LNCAP (cell line): ENCODE results near the gene ZNF8.

Experiments used
- TF ChIP-seq, protein P1 (sequence below): fragments of 450-650 bp; IDR thresholded peaks from 2 replicates; pipeline ENCODE4 v1.5.1; 2017; ENCODE audit warnings: mild to moderate bottlenecking

The ZNF8 gene

DNA sequence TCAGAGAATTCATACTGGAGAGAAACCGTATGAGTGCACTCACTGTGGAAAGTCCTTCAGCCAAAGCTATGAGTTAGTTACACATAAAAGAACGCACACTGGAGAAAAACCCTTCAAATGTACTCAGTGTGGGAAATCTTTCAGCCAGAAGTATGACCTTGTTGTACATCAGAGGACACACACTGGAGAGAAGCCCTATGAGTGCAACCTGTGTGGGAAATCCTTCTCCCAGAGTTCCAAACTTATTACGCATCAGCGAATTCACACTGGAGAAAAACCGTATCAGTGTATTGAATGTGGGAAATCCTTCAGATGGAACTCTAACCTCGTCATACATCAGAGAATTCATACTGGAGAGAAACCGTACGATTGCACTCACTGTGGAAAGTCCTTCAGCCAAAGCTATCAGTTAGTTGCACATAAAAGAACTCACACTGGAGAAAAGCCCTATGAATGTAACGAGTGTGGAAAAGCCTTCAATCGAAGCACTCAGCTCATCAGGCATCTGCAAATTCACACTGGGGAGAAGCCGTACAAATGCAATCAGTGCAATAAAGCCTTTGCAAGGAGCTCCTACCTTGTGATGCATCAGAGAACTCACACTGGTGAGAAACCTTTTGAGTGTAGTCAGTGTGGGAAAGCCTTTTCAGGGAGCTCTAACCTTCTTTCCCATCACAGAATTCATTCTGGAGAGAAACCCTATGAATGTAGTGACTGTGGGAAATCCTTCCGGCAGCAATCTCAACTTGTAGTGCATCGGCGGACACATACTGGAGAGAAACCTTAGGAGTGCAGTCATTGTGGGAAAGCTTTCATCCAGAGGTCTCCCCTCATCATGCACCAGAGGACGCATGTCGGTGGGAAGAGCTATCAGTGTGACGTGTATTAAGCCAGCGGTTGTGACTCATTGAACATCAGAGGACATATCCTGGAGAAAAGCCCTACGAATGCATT is 16.5 kb upstream of the ZNF8 start:
- TF ChIP-seq, protein P1, sequence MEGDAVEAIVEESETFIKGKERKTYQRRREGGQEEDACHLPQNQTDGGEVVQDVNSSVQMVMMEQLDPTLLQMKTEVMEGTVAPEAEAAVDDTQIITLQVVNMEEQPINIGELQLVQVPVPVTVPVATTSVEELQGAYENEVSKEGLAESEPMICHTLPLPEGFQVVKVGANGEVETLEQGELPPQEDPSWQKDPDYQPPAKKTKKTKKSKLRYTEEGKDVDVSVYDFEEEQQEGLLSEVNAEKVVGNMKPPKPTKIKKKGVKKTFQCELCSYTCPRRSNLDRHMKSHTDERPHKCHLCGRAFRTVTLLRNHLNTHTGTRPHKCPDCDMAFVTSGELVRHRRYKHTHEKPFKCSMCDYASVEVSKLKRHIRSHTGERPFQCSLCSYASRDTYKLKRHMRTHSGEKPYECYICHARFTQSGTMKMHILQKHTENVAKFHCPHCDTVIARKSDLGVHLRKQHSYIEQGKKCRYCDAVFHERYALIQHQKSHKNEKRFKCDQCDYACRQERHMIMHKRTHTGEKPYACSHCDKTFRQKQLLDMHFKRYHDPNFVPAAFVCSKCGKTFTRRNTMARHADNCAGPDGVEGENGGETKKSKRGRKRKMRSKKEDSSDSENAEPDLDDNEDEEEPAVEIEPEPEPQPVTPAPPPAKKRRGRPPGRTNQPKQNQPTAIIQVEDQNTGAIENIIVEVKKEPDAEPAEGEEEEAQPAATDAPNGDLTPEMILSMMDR, result no peak

- TF ChIP-seq, protein P1, result no peak
These were observed 15.8 kb upstream of the ZNF8 start for GRCh38 chr19:58262922-58263296.

GRCh38 chr19:58265100-58265499 is 13.7 kb upstream of the ZNF8 start:
- TF ChIP-seq, protein P1, result no peak

DNA sequence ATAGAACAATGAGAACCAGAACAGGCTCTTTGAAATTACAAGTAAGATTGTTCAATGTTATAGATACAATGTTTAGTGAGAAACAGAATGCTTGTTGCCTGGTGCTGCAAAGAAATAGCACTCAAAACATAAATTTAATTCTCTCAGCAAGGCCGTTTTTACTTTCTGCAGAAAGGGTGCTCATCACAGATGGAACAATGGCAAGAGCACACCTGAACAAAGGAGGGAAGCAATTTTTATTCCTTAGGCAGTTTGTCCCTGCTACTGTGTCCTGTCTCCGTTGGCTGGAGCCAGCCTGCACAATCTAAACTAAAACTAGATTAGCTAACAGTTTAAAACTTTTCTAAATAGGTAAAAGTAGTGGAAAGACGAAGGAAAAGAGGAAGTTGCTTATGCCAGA is 10.4 kb upstream of the ZNF8 start:
- TF ChIP-seq, protein P1, result no peak

GRCh38 chr19:58274771-58275201 is 4.0 kb upstream of the ZNF8 start:
- TF ChIP-seq, protein P1, result no peak

GRCh38 chr19:58275564-58275963 is 3.2 kb upstream of the ZNF8 start:
- TF ChIP-seq, protein P1, result no peak

DNA sequence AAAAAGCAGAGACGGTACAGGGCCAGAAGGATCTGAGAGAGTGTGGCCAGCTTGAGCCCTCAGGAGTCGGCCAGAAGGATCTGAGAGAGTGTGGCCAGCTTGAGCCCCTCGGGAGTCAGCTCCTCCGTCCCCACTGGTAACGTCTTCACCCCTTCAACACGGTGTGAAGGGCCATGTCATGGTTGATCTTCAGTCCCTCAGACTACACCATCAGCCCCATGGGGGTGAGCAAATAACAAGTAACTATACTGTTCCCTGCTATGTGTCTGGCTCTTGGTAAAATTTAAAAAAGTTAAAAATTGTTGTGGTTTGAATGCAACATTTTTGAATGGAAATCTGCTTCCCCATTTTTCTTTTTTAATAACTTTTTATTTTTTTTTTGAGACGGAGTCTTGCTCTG is 1.6 kb upstream of the ZNF8 start:
- TF ChIP-seq, protein P1, result no peak
